Epithelial cell of esophagus (primary cell): Measurements from ENCODE around the gene DEGS2.

Experiments used
- DNase-seq: peaks from one replicate; pipeline ENCODE4 v3.0.0; 2010; ENCODE audit warnings: low read depth
- H3K4me3 ChIP-seq: 2 replicates; pipeline ENCODE4 v1.5.1; 2011; ENCODE audit warnings: mild to moderate bottlenecking, low read length, control low read depth
- TF ChIP-seq, protein P1 (sequence below): IDR thresholded peaks from 2 replicates; pipeline ENCODE4 v1.5.1; 2011; ENCODE audit warnings: low read depth, mild to moderate bottlenecking, low read length, control low read depth, inconsistent platforms; ENCODE audit not compliant: insufficient read depth; ENCODE audit errors: missing control alignments

Gene DEGS2

GRCh38 chr14:100109594-100109955, 49.9 kb downstream of the DEGS2 start:
- TF ChIP-seq, protein P1, sequence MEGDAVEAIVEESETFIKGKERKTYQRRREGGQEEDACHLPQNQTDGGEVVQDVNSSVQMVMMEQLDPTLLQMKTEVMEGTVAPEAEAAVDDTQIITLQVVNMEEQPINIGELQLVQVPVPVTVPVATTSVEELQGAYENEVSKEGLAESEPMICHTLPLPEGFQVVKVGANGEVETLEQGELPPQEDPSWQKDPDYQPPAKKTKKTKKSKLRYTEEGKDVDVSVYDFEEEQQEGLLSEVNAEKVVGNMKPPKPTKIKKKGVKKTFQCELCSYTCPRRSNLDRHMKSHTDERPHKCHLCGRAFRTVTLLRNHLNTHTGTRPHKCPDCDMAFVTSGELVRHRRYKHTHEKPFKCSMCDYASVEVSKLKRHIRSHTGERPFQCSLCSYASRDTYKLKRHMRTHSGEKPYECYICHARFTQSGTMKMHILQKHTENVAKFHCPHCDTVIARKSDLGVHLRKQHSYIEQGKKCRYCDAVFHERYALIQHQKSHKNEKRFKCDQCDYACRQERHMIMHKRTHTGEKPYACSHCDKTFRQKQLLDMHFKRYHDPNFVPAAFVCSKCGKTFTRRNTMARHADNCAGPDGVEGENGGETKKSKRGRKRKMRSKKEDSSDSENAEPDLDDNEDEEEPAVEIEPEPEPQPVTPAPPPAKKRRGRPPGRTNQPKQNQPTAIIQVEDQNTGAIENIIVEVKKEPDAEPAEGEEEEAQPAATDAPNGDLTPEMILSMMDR: no peak
- no peak overlapping the region for H3K4me3 ChIP-seq
- no peak for DNase-seq

DNA sequence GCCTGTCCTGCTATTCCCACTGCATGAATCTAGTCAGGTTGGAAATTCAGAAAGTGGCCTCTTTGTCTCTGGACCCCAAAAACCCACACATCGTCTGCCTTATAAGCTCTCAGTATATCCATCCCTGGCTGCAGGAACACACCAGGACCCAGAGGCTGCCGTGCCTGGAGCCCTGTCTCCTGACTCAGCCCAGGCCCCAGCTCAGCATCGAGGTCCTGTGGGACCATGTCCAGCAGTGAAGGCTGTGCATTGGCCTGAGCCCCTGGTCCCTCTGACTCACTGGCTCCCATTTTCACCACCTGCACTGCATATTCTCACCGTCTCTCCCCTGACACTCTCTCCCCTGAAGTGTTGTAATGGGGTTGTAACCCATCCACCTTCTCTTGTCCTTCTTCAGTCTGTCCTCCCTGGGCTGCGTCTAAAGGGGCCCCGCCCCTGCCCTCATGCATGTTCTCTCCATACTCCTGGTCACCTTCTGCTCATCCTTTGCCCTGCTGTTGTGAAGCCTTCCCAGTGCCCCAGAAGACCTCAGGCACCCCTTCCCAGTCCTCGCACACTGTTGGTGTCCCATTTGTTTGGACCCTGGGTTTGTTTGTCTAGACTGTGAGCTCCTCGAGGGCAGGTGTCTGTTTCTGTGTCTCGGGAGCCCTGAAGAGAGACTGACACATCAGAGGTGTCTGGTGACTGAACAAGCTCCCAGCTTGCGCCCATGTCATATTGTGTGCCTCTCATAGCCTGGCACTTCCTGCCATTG, 50.4 kb downstream of the DEGS2 start:
- TF ChIP-seq, protein P1: no peak
- no peak for DNase-seq

GRCh38 chr14:100108042-100108825, 51.2 kb downstream of the DEGS2 start:
- H3K4me3 ChIP-seq: no peak overlapping the region
- DNase-seq: peak; percentile 76
- TF ChIP-seq, protein P1: peak; percentile 93

More for the DNA sequence above, 50.4 kb downstream of the DEGS2 start:
- H3K4me3 ChIP-seq: no peak overlapping the region

GRCh38 chr14:100107236-100107635, 52.2 kb downstream of the DEGS2 start:
- peak; percentile 95 for DNase-seq
- TF ChIP-seq, protein P1: no peak
- no peak overlapping the region for H3K4me3 ChIP-seq

DNA sequence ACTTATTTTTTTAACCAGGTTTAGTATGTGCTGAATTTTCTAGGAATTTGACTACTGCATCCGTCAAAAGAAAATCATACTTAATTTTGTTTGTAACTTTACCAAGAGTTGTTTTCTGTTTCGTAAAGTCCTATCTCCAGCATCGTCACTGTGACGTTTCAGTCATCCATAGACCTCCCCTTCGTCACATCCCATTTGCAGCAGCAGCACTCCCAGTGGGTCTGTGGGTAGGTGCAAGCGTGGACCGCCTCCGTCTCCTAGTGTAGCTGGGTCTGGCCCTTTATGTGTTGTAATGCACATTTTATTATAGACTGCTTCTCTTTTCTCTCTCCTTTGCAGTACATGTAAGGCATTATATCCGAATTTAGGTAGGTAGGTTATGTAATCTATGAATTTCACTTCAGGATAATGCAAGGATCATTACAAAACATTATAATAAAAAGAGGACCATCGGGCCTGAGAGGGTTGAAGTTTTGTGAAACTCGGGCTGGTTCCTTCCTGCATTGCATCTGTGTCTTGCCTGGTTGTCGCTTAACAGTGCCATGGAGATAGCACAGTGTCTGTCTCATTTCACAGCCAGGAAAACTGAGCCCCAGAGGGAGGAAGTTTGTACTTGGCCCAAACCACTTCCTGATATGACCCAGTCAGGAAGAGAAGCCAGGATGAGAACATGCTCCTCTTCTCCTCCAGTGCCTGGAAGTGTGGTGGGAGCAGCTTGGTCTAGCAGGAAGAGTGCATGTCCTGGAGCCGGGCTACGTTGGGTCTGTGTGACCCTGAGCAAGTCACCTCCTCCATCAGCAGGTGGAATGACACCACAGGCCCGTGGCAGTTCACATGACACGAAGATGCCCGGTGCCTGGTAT, 53.0 kb downstream of the DEGS2 start:
- peak; percentile 21 for DNase-seq
- TF ChIP-seq, protein P1: no peak
- no peak overlapping the region for H3K4me3 ChIP-seq

- no peak overlapping the region for H3K4me3 ChIP-seq
- DNase-seq: no peak
- TF ChIP-seq, protein P1: no peak
Measured at GRCh38 chr14:100105357-100106169, 53.9 kb downstream of the DEGS2 start.
